Tibial nerve (tissue), 3 donors: ENCODE data around the gene TNK2.

Experiments used
- POLR2A ChIP-seq, 2 donors: fragments of 450-650 bp; IDR thresholded peaks; one replicate each; pipeline ENCODE4 v1.6.1; 2017; ENCODE audit warnings: antibody characterized with exemption in 2 of 2, mild to moderate bottlenecking in 2 of 2, moderate library complexity in 2 of 2
- TF ChIP-seq, protein P1 (sequence below), 5 experiments: fragments of 200-600 bp in 3 of 5; fragments of 450-650 bp in 2 of 5; sonication (generic) in 3 of 5; IDR thresholded peaks; one replicate each; pipeline ENCODE4 v1.5.1; 2016 to 2019; ENCODE audit warnings: antibody characterized with exemption in 5 of 5, mild to moderate bottlenecking in 3 of 5, moderate library complexity in 2 of 5

DNA sequence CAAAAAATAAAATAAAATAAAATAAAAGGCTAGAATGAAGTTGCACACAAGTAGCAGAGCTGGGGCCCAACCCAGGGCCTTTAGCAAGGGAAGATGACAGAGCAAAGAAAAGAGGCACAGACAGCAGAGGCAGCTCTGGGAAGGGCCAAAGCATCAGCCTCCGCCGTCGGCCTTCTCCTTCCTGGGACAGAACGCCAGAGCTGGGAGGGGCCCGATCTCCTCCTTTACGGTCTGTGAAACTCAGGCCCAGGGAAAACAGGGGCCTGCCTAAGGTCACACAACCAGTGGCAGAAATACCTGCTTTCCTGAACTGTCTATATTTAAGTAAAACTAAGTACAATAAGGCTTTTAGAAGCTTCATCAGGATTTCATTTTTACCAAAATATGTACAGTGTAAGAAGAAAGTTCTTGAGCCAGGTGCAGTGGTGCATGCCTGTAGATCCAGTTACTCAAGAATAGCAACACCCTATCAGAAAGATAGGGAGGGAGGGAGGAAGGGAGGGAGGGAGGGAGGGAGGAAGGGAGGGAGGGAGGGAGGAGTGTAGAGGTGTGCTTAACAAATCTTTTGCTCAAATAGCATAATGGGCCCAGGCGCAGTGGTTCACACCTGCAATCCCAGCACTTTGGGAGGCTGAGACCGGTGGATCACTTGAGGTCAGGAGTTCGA, 53.6 kb downstream of the TNK2 start:
- TF ChIP-seq POLR2A (IDR thresholded peaks at IDR 0.05) = no peak
- TF ChIP-seq, protein P1, sequence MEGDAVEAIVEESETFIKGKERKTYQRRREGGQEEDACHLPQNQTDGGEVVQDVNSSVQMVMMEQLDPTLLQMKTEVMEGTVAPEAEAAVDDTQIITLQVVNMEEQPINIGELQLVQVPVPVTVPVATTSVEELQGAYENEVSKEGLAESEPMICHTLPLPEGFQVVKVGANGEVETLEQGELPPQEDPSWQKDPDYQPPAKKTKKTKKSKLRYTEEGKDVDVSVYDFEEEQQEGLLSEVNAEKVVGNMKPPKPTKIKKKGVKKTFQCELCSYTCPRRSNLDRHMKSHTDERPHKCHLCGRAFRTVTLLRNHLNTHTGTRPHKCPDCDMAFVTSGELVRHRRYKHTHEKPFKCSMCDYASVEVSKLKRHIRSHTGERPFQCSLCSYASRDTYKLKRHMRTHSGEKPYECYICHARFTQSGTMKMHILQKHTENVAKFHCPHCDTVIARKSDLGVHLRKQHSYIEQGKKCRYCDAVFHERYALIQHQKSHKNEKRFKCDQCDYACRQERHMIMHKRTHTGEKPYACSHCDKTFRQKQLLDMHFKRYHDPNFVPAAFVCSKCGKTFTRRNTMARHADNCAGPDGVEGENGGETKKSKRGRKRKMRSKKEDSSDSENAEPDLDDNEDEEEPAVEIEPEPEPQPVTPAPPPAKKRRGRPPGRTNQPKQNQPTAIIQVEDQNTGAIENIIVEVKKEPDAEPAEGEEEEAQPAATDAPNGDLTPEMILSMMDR (IDR thresholded peaks at IDR 0.05) = no peak
